ENCODE results near the gene GASK1B.

GASK1B gene

GRCh38 chr4:158172261-158173258, at the start of gene GASK1B:
GASK1B (minus strand) TSS chr4:158173025; CDS start chr4:158171375, 1,650 bp downstream.
- peak; percentile 66 for DNase-seq (ENCODE audit: low spot score)

GRCh38 chr4:158219623-158220022, 46.8 kb upstream of the GASK1B start:
- DNase-seq (ENCODE audit: low spot score): no peak

GRCh38 chr4:158217763-158218162, 44.9 kb upstream of the GASK1B start:
- no peak for DNase-seq (ENCODE audit: low spot score)

GRCh38 chr4:158214856-158215255, 42.0 kb upstream of the GASK1B start:
- DNase-seq (ENCODE audit: low spot score): no peak

- DNase-seq (ENCODE audit: low spot score): no peak
Observed at GRCh38 chr4:158213466-158213865, 40.6 kb upstream of the GASK1B start.

- DNase-seq (ENCODE audit: low spot score): no peak
Observed at GRCh38 chr4:158211222-158211621, 38.4 kb upstream of the GASK1B start.

- DNase-seq (ENCODE audit: low spot score): peak; percentile 72
Observed at GRCh38 chr4:158209825-158210807, 37.3 kb upstream of the GASK1B start, which contains the start of gene TMEM144. TMEM144 (plus strand) TSS chr4:158210486; CDS start chr4:158212668, 2,182 bp downstream.

GRCh38 chr4:158208963-158209640, 36.3 kb upstream of the GASK1B start:
- DNase-seq (ENCODE audit: low spot score): peak; percentile 15

GRCh38 chr4:158203929-158204328, 31.1 kb upstream of the GASK1B start:
- no peak for DNase-seq (ENCODE audit: low spot score)

- DNase-seq (ENCODE audit: low spot score): no peak
Observed at GRCh38 chr4:158203436-158203835, 30.6 kb upstream of the GASK1B start.

GRCh38 chr4:158202481-158202880, 29.7 kb upstream of the GASK1B start:
- DNase-seq (ENCODE audit: low spot score): no peak

- no peak for DNase-seq (ENCODE audit: low spot score)
Observed at GRCh38 chr4:158201876-158202275, 29.1 kb upstream of the GASK1B start.

GRCh38 chr4:158201322-158201721, 28.5 kb upstream of the GASK1B start:
- DNase-seq (ENCODE audit: low spot score): no peak

- DNase-seq (ENCODE audit: low spot score): no peak
Observed at GRCh38 chr4:158200214-158200613, 27.4 kb upstream of the GASK1B start.

- no peak for DNase-seq (ENCODE audit: low spot score)
Observed at GRCh38 chr4:158197194-158197776, 24.5 kb upstream of the GASK1B start.

GRCh38 chr4:158195297-158195696, 22.5 kb upstream of the GASK1B start:
- DNase-seq (ENCODE audit: low spot score): no peak

GRCh38 chr4:158193171-158193749, 20.4 kb upstream of the GASK1B start:
- DNase-seq (ENCODE audit: low spot score): peak; percentile 61

GRCh38 chr4:158192439-158193158, 19.8 kb upstream of the GASK1B start:
- DNase-seq (ENCODE audit: low spot score): no peak

GRCh38 chr4:158190718-158191117, 17.9 kb upstream of the GASK1B start:
- no peak for DNase-seq (ENCODE audit: low spot score)

- no peak for DNase-seq (ENCODE audit: low spot score)
Observed at GRCh38 chr4:158189422-158189821, 16.6 kb upstream of the GASK1B start.

Data from cerebellar cortex (tissue), 1 donor.